Panc1 (cell line): ENCODE results near the gene HLTF. TPM values are rescaled to one million over a fixed set of nuclear protein-coding genes. Genes with fewer than 3 reads are reported as not detected.

Experiments used
- ATAC-seq: fragments of 200-7000 bp; cut with Tn5 transposase; 2 replicates; pipeline ENCODE4 v1.9.1; 2020; ENCODE audit warnings: mild to moderate bottlenecking, moderate library complexity
- BruUV-seq: library from RNA; stranded (reverse); fragments of 400-500 nt; replicated peaks from 2 replicates; lab custom pipeline; 2021; lab: Mats Ljungman, UMichigan
- CTCF ChIA-PET: fragments of 300-600 bp; sonication (Branson Sonifier 250); formaldehyde crosslinking; loops from one replicate; lab custom pipeline; 2022; ENCODE audit warnings: antibody characterized with exemption; lab: Charles Lee
- POLR2A ChIA-PET: fragments of 300-600 bp; sonication (Branson Sonifier 250); formaldehyde crosslinking; loops from one replicate; lab custom pipeline; 2022; ENCODE audit warnings: antibody characterized with exemption; lab: Charles Lee
- DNase-seq: peaks from one replicate; pipeline ENCODE4 v3.0.0-alpha.2; 2010; ENCODE audit warnings: low read depth, low spot score
- H3K27ac ChIP-seq: 2 replicates; pipeline ENCODE4 v1.5.1; 2011; ENCODE audit warnings: mild to moderate bottlenecking, low read length, inconsistent platforms
- H3K27me3 ChIP-seq: fragments of 200-500 bp; sonication (Bioruptor generic); 2 replicates; pipeline ENCODE4 v1.6.0; 2014; ENCODE audit warnings: low read length, inconsistent platforms; ENCODE audit not compliant: control insufficient read depth, insufficient read depth
- H3K36me3 ChIP-seq: fragments of 200-500 bp; sonication (Bioruptor generic); 2 replicates; pipeline ENCODE4 v1.5.1; 2014; ENCODE audit warnings: inconsistent platforms, mild to moderate bottlenecking, low read length, moderate library complexity; ENCODE audit not compliant: control insufficient read depth, insufficient read depth
- H3K4me1 ChIP-seq: 2 replicates; pipeline ENCODE4 v1.5.1; 2011; ENCODE audit warnings: inconsistent platforms, mild to moderate bottlenecking, low read length, moderate library complexity; ENCODE audit not compliant: control insufficient read depth, insufficient read depth
- H3K4me3 ChIP-seq, 2 experiments: 2 replicates each; pipeline ENCODE4 v1.5.1; 2011 to 2012; ENCODE audit warnings: low read depth in 2 of 2, low read length in 2 of 2, mild to moderate bottlenecking in 2 of 2, inconsistent platforms in 1 of 2, moderate library complexity in 1 of 2
- H3K9me3 ChIP-seq: fragments of 200-500 bp; sonication (Bioruptor generic); 2 replicates; pipeline ENCODE4 v1.5.1; 2014; ENCODE audit warnings: low read depth, mild to moderate bottlenecking, inconsistent platforms, low read length, moderate library complexity; ENCODE audit not compliant: control insufficient read depth, insufficient read depth
- CTCF ChIP-seq: fragments of 450-650 bp; IDR thresholded peaks from 2 replicates; pipeline ENCODE4 v1.5.1; 2017; ENCODE audit warnings: mild to moderate bottlenecking
- POLR2AphosphoS5 ChIP-seq: IDR thresholded peaks from 2 replicates; pipeline ENCODE4 v1.6.1; 2012; ENCODE audit warnings: mild to moderate bottlenecking, low read depth, low read length, moderate library complexity
- REST ChIP-seq, 2 experiments: IDR thresholded peaks; 2 replicates each; pipeline ENCODE4 v1.6.1; 2011 to 2012; ENCODE audit warnings: low read depth in 2 of 2, control low read depth in 1 of 2, low read length in 1 of 2, mild to moderate bottlenecking in 1 of 2, moderate library complexity in 1 of 2; ENCODE audit not compliant: insufficient read depth in 1 of 2
- SIN3A ChIP-seq: IDR thresholded peaks from 2 replicates; pipeline ENCODE4 v1.6.1; 2012; ENCODE audit warnings: low read depth, mild to moderate bottlenecking, low read length, moderate library complexity, borderline replicate concordance; ENCODE audit not compliant: insufficient read depth
- TCF7L2 ChIP-seq: IDR thresholded peaks from 2 replicates; pipeline ENCODE4 v1.6.1; 2011; ENCODE audit warnings: mild to moderate bottlenecking, low read depth, low read length, inconsistent platforms
- in situ Hi-C: cut with HindIII; loops from 2 replicates; pipeline ENCODE4 v1.10.0; 2016; ENCODE audit warnings: low sequenced_read_pairs, low pct_unique_long_range_greater_than_20kb
- intact Hi-C: fragments of 100-400 bp; cut with micrococcal nuclease; formaldehyde crosslinking; loops from one replicate; pipeline ENCODE4 v1.10.0; 2022; ENCODE audit not compliant: unreplicated experiment
- total RNA-seq: library from RNA; stranded (reverse); gene quantifications from one replicate; pipeline ENCODE4 v1.2.1, GENCODE V29; 2021; ENCODE audit not compliant: unreplicated experiment

The HLTF gene
- total RNA-seq, 1 experiment from 2014 or later: 106 TPM

- H3K4me3 ChIP-seq: peak overlapping the region; percentile 71 to 92
- H3K27me3 ChIP-seq: no peaks in the 10 kb centered on the region
- no peaks in the 10 kb centered on the region for H3K36me3 ChIP-seq
- CTCF ChIA-PET: interaction anchor here (1.4 kb wide), 1 partner anchor 8 kb away, joined by 6 read pairs; no protein-coding TSS in a partner anchor
- TF ChIP-seq TCF7L2 (no peak), REST (IDR thresholded peaks at IDR 0.05; ENCODE audit: insufficient read depth in 1 of 2, low read depth in 2 of 2, low read length in 1 of 2) (no peak), POLR2AphosphoS5 (no peak), SIN3A (no peak)
- intact Hi-C loops (loop anchor here (2.0 kb wide), 1 partner anchor 144 kb away; no protein-coding TSS in a partner anchor), in situ Hi-C loops (no loop called here)
- POLR2A ChIA-PET: interaction anchor here (1.1 kb wide), 1 partner anchor 249 kb away, joined by 3 read pairs; the partner anchor contains the start of gene TM4SF1
- TSS peak; percentile 91 for BruUV-seq
- H3K9me3 ChIP-seq: no peaks in the 10 kb centered on the region
- peak overlapping the region; percentile 84 for H3K27ac ChIP-seq
- ATAC-seq (no peak), DNase-seq (no peak)
- peaks cover 32% of the 10 kb centered on the region for H3K4me1 ChIP-seq
These were observed 42.5 kb upstream of the HLTF start for GRCh38 chr3:149128821-149129220.

- no TSS peak for BruUV-seq
- Histone ChIP-seq H3K27ac (peak overlapping the region; percentile 31; the same call in 1 of the 2 replicates), H3K9me3 (no peaks in the 10 kb centered on the region), H3K36me3 (no peaks in the 10 kb centered on the region), H3K4me3 (no peak overlapping the region), H3K27me3 (no peaks in the 10 kb centered on the region), H3K4me1 (peaks cover 4% of the 10 kb centered on the region)
- DNase-seq (no peak), ATAC-seq (no peak)
- intact Hi-C loops (loop anchor here (5.0 kb wide), 2 partner anchors 166 to 209 kb away; partner anchors contain the start of gene TM4SF18), in situ Hi-C loops (no loop called here)
- ChIA-PET CTCF (no interaction called here), POLR2A (no interaction called here)
- no peak for TF ChIP-seq TCF7L2
These were observed 36.6 kb upstream of the HLTF start for GRCh38 chr3:149122721-149123578.

GRCh38 chr3:149120051-149120972 lies 34.0 kb upstream of the HLTF start:
- POLR2A ChIA-PET: no interaction called here

More at GRCh38 chr3:149120051-149120972, 34.0 kb upstream of the HLTF start:
- no peaks in the 10 kb centered on the region for H3K9me3 ChIP-seq
- no peaks in the 10 kb centered on the region for H3K36me3 ChIP-seq
- DNase-seq (peak; percentile 76), ATAC-seq (peak; percentile 87)
- intact Hi-C loops (loop anchor here (1.0 to 5.0 kb wide), 5 partner anchors 153 to 368 kb away; partner anchors contain the start of gene TM4SF18), in situ Hi-C loops (no loop called here)
- H3K4me3 ChIP-seq: no peak overlapping the region
- CTCF ChIA-PET: interaction anchor here (0.6 to 2.0 kb wide), 13 partner anchors 9 to 538 kb away, joined by 3 to 10 read pairs (median 3); partner anchors contain the start of gene HPS3
- H3K4me1 ChIP-seq: peaks cover 4% of the 10 kb centered on the region
- TF ChIP-seq POLR2AphosphoS5 (no peak; the same call in 1 of the 2 replicates), CTCF (peak; percentile 75)
- no TSS peak for BruUV-seq
- H3K27me3 ChIP-seq: no peaks in the 10 kb centered on the region
- H3K27ac ChIP-seq: peak overlapping the region; percentile 79
